PC-9 (cell line): ENCODE results near the gene RPRD1A. TPM values are rescaled to one million over a fixed set of nuclear protein-coding genes. Genes with fewer than 3 reads are reported as not detected.

ENCODE experiments used
- BruUV-seq: library from RNA; stranded (reverse); fragments of 400-500 nt; replicated peaks from 2 replicates; lab custom pipeline; 2021; lab: Mats Ljungman, UMichigan
- CTCF ChIA-PET: fragments of 300-600 bp; sonication (Branson Sonifier 250); formaldehyde crosslinking; loops from one replicate; lab custom pipeline; 2022; ENCODE audit warnings: antibody characterized with exemption; lab: Charles Lee
- POLR2A ChIA-PET: fragments of 300-600 bp; sonication (Branson Sonifier 250); formaldehyde crosslinking; loops from one replicate; lab custom pipeline; 2022; ENCODE audit warnings: antibody characterized with exemption; ENCODE audit not compliant: unreplicated experiment; lab: Charles Lee
- DNase-seq, 2 experiments: peaks; one replicate each; pipeline versions ENCODE4 v3.0.0 to v3.0.0-alpha.2; 2015 to 2022; ENCODE audit warnings: mixed read lengths in 1 of 2
- H2AFZ ChIP-seq: fragments of 200-600 bp; sonication (generic); 2 replicates; pipeline ENCODE4 v1.8.1; 2017; ENCODE audit warnings: antibody characterized with exemption
- H3F3A ChIP-seq: fragments of 200-600 bp; sonication (generic); 2 replicates; pipeline ENCODE4 v1.8.1; 2017; ENCODE audit warnings: antibody characterized with exemption, mild to moderate bottlenecking, low read depth; ENCODE audit not compliant: insufficient read depth
- H3K27ac ChIP-seq: fragments of 200-600 bp; sonication (generic); 2 replicates; pipeline ENCODE4 v1.6.1; 2016; ENCODE audit warnings: mixed run types
- H3K27me3 ChIP-seq: fragments of 200-600 bp; sonication (generic); 2 replicates; pipeline ENCODE4 v1.6.1; 2016; ENCODE audit warnings: low read depth, mixed run types; ENCODE audit not compliant: insufficient read depth
- H3K36me3 ChIP-seq: fragments of 200-600 bp; sonication (generic); 2 replicates; pipeline ENCODE4 v1.6.1; 2016; ENCODE audit warnings: low read depth, mixed run types
- H3K4me1 ChIP-seq: fragments of 200-600 bp; sonication (generic); replicated peaks from 2 replicates; pipeline ENCODE4 v1.6.1; 2016; ENCODE audit warnings: mixed run types; ENCODE audit not compliant: insufficient read depth
- H3K4me2 ChIP-seq: fragments of 200-600 bp; sonication (generic); 2 replicates; pipeline ENCODE4 v1.6.1; 2017; ENCODE audit warnings: mixed run types
- H3K4me3 ChIP-seq: fragments of 200-600 bp; sonication (generic); 2 replicates; pipeline ENCODE4 v1.6.1; 2016; ENCODE audit warnings: mixed run types
- H3K79me2 ChIP-seq: fragments of 200-600 bp; sonication (generic); 2 replicates; pipeline ENCODE4 v1.6.1; 2017; ENCODE audit warnings: low read depth, mixed run types
- H3K9me2 ChIP-seq: fragments of 200-600 bp; sonication (generic); 2 replicates; pipeline ENCODE4 v1.8.1; 2017; ENCODE audit warnings: mild to moderate bottlenecking; ENCODE audit not compliant: insufficient read depth
- H3K9me3 ChIP-seq: fragments of 200-600 bp; sonication (generic); 2 replicates; pipeline ENCODE4 v1.8.1; 2016; ENCODE audit warnings: low read depth; ENCODE audit not compliant: insufficient read depth
- H4K20me1 ChIP-seq: fragments of 200-600 bp; sonication (generic); 2 replicates; pipeline ENCODE4 v1.8.1; 2017; ENCODE audit not compliant: insufficient read depth
- CTCF ChIP-seq: fragments of 200-600 bp; sonication (generic); conservative IDR thresholded peaks from 2 replicates; pipeline ENCODE4 v1.6.1; 2017; ENCODE audit warnings: mixed run types, antibody characterized with exemption, mild to moderate bottlenecking, moderate library complexity
- EZH2 ChIP-seq: fragments of 200-600 bp; sonication (generic); IDR thresholded peaks from 2 replicates; pipeline ENCODE4 v1.8.0; 2017; ENCODE audit warnings: antibody characterized with exemption, low read depth
- intact Hi-C: fragments of 100-400 bp; cut with micrococcal nuclease; formaldehyde crosslinking; loops from one replicate; pipeline ENCODE4 v1.10.0; 2022; ENCODE audit not compliant: unreplicated experiment
- total RNA-seq: library from RNA; stranded (reverse); gene quantifications from 2 replicates; pipeline ENCODE4 v1.2.3, GENCODE V29; 2021

Gene RPRD1A
- total RNA-seq, 1 experiment from 2014 or later, result 34.2 TPM

GRCh38 chr18:36089001-36089400, 21.6 kb upstream of the RPRD1A start:
- ChIA-PET CTCF (no interaction called here), POLR2A (no interaction called here)
- H3K79me2 ChIP-seq, result no peaks in the 10 kb centered on the region
- no peak for DNase-seq
- no peak overlapping the region for H3K4me3 ChIP-seq
- H3K36me3 ChIP-seq, result no peaks in the 10 kb centered on the region
- H4K20me1 ChIP-seq, result no peaks in the 10 kb centered on the region
- BruUV-seq, result no TSS peak
- no peaks in the 10 kb centered on the region for H3K9me3 ChIP-seq
- H3K9me2 ChIP-seq, result no peaks in the 10 kb centered on the region
- TF ChIP-seq EZH2, result no peak
- no peak for TF ChIP-seq CTCF
- no peaks in the 10 kb centered on the region for H3K4me1 ChIP-seq
- no peak overlapping the region for H3K27ac ChIP-seq
- no peak overlapping the region for H2AFZ ChIP-seq
- H3F3A ChIP-seq, result no peaks in the 10 kb centered on the region
- intact Hi-C loops, result no loop called here
- no peak overlapping the region for H3K4me2 ChIP-seq
- no peaks in the 10 kb centered on the region for H3K27me3 ChIP-seq

GRCh38 chr18:36088256-36088655, 20.9 kb upstream of the RPRD1A start:
- Histone ChIP-seq H2AFZ (no peak overlapping the region), H3K79me2 (no peaks in the 10 kb centered on the region), H3K4me1 (no peaks in the 10 kb centered on the region), H3K9me2 (no peaks in the 10 kb centered on the region), H3K4me3 (no peak overlapping the region), H3K9me3 (no peaks in the 10 kb centered on the region), H3K27ac (no peak overlapping the region), H3F3A (no peaks in the 10 kb centered on the region), H3K4me2 (no peak overlapping the region), H3K36me3 (no peaks in the 10 kb centered on the region), H3K27me3 (no peaks in the 10 kb centered on the region), H4K20me1 (no peaks in the 10 kb centered on the region)
- ChIA-PET POLR2A (no interaction called here), CTCF (no interaction called here)
- TF ChIP-seq CTCF (no peak), EZH2 (no peak)
- no peak for DNase-seq
- intact Hi-C loops, result no loop called here
- BruUV-seq, result no TSS peak

GRCh38 chr18:36086186-36086585, 18.8 kb upstream of the RPRD1A start:
- no peak overlapping the region for H3K4me2 ChIP-seq
- TF ChIP-seq EZH2, result no peak
- no peak for TF ChIP-seq CTCF
- no peaks in the 10 kb centered on the region for H3F3A ChIP-seq
- no peaks in the 10 kb centered on the region for H3K9me2 ChIP-seq
- DNase-seq, result no peak
- H3K9me3 ChIP-seq, result no peaks in the 10 kb centered on the region
- H3K4me1 ChIP-seq, result no peaks in the 10 kb centered on the region
- H3K4me3 ChIP-seq, result no peak overlapping the region
- intact Hi-C loops, result no loop called here
- H3K27ac ChIP-seq, result no peak overlapping the region
- no peaks in the 10 kb centered on the region for H3K79me2 ChIP-seq
- BruUV-seq, result no TSS peak
- no peaks in the 10 kb centered on the region for H3K27me3 ChIP-seq
- no peaks in the 10 kb centered on the region for H4K20me1 ChIP-seq
- ChIA-PET POLR2A (no interaction called here), CTCF (no interaction called here)
- H2AFZ ChIP-seq, result no peak overlapping the region
- H3K36me3 ChIP-seq, result no peaks in the 10 kb centered on the region
